WERI-Rb-1 (cell line): ENCODE results near the gene C1orf105.
A peak's percentile ranks its signal among the peaks of the same experiment; 100 is the strongest.

Experiments
- DNase-seq: peaks from one replicate; pipeline ENCODE4 v3.0.0-alpha.2; 2020
- H3K27ac ChIP-seq: fragments of 250-450 bp; sonication (Bioruptor Pico); 2 replicates; pipeline ENCODE4 v1.5.1; 2020; ENCODE audit warnings: mild to moderate bottlenecking, moderate library complexity
- H3K27me3 ChIP-seq: fragments of 250-450 bp; sonication (Bioruptor Pico); 2 replicates; pipeline ENCODE4 v1.5.1; 2021; ENCODE audit warnings: mild to moderate bottlenecking, low read depth, moderate library complexity; ENCODE audit not compliant: insufficient read depth, severe bottlenecking
- H3K36me3 ChIP-seq: fragments of 250-450 bp; sonication (Bioruptor Pico); 2 replicates; pipeline ENCODE4 v1.5.1; 2020; ENCODE audit warnings: mild to moderate bottlenecking, moderate library complexity
- H3K4me3 ChIP-seq: 2 replicates; pipeline ENCODE4 v1.5.1; 2011; ENCODE audit warnings: low read depth, mild to moderate bottlenecking, control low read depth, low read length
- H3K9me3 ChIP-seq: fragments of 250-450 bp; sonication (Bioruptor Pico); 2 replicates; pipeline ENCODE4 v1.5.1; 2021; ENCODE audit warnings: mild to moderate bottlenecking, moderate library complexity; ENCODE audit not compliant: severe bottlenecking
- CTCF ChIP-seq: IDR thresholded peaks from 2 replicates; pipeline ENCODE4 v1.5.1; 2011; ENCODE audit warnings: low read depth, mild to moderate bottlenecking, control low read depth, inconsistent platforms, low read length

Gene C1orf105

DNA sequence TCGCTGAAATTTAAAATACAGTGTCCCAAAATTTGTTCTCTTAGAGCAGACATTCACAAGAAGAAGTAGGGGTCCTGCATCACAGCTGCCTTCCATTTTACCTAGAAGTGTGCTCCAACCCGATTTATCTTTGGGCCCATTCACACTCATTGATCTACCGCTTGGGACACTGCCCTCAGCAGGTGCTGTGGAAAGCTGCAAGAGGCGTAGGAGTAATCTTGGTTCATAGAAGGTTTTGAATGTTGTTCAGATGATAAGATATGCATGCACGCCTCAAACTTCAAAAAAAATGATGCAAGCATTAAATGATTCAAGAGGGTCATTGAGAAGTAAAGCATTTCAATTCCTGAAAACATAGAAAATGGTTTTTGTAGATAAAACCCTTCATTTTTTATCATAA is 18.6 kb upstream of the C1orf105 start:
- peak; percentile 25 for DNase-seq
- Histone ChIP-seq H3K4me3 (no peak overlapping the region), H3K27ac (no peak overlapping the region), H3K9me3 (no peaks in the 10 kb centered on the region), H3K27me3 (no peaks in the 10 kb centered on the region), H3K36me3 (no peaks in the 10 kb centered on the region)
- peak; percentile 55 for TF ChIP-seq CTCF

DNA sequence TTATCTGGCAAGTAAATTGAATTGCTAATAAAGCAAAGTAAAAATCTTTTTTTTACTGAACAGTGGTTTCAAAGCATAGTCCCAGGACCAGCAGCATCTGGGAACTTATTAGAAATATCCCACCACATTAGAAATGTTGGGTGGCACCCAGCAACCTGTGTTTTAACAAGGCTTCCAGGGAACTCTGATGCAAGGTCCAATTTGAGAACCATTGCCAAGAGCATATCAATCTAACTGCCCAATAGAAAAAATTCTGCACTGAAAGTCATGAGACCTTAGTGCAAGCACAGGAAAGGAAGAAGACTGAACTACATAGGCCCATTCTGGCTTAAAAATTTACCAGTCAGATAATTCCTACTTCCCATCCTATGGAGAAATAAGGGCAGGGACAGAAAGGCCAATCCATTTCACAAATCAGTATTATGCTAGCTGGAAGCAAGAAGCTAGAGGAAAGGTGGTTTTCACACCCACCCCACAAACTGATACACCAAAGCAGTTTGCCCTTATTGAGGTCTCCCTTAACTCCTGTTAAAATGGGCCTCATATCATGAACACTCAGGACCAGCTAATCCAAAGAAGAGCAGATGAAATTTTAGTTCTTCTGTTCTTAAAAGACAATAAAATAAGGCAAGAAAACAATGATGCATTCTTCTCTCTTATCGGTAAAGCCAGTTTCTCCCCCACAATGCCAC is 17.5 kb upstream of the C1orf105 start:
- Histone ChIP-seq H3K36me3 (no peaks in the 10 kb centered on the region), H3K9me3 (no peaks in the 10 kb centered on the region), H3K4me3 (no peak overlapping the region), H3K27me3 (no peaks in the 10 kb centered on the region), H3K27ac (no peak overlapping the region)
- DNase-seq: no peak
- TF ChIP-seq CTCF: no peak

GRCh38 chr1:172404121-172404520 is 16.4 kb upstream of the C1orf105 start:
- Histone ChIP-seq H3K4me3 (no peak overlapping the region), H3K9me3 (no peaks in the 10 kb centered on the region), H3K27ac (no peak overlapping the region), H3K27me3 (no peaks in the 10 kb centered on the region), H3K36me3 (no peaks in the 10 kb centered on the region)
- DNase-seq: no peak
- no peak for TF ChIP-seq CTCF

GRCh38 chr1:172405912-172406311 is 14.6 kb upstream of the C1orf105 start:
- H3K4me3 ChIP-seq: no peak overlapping the region
- H3K27ac ChIP-seq: no peak overlapping the region
- no peaks in the 10 kb centered on the region for H3K36me3 ChIP-seq
- H3K9me3 ChIP-seq: no peaks in the 10 kb centered on the region
- no peak for TF ChIP-seq CTCF
- DNase-seq: no peak
- H3K27me3 ChIP-seq: no peaks in the 10 kb centered on the region

DNA sequence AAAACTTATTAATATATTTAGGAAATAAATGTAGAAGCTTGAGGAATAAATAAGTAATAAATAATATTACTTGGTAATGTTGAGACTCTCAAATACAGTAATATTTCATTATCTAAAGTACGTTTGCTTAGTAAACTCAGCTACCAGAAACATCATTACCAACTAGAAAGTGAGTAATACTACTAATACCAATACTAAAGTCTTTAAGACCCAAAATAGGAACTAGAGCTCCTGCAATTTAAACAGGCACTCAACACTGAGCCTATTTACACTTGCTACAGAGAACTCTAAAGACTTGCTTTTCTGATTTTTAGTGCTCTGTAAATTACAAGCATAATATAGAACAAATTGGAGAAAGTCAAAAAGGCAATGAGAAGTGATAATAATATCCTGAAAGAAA is 13.5 kb upstream of the C1orf105 start:
- DNase-seq: no peak
- no peak overlapping the region for H3K27ac ChIP-seq
- no peaks in the 10 kb centered on the region for H3K27me3 ChIP-seq
- TF ChIP-seq CTCF: no peak
- no peaks in the 10 kb centered on the region for H3K9me3 ChIP-seq
- H3K36me3 ChIP-seq: no peaks in the 10 kb centered on the region
- no peak overlapping the region for H3K4me3 ChIP-seq

DNA sequence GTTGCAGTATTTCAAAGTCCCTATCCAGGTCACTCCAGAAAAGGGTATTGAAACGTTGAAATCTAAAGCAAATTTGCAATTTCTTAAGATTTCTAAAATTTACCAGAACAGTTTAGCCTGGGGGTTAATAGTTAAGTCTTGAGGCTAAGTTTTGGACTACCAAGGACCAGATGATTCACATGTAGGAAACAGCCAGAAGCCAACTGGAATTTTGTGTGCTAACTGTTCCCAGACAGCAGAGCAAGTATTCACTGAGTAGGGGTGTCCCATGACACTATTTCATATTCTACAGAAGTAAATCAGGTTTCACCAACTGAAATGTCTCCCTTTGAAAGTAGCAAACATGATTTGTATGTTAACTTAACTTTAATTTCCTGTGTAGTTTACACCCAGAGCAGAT is 11.5 kb upstream of the C1orf105 start:
- TF ChIP-seq CTCF: no peak
- Histone ChIP-seq H3K27me3 (no peaks in the 10 kb centered on the region), H3K4me3 (no peak overlapping the region), H3K27ac (no peak overlapping the region), H3K36me3 (no peaks in the 10 kb centered on the region), H3K9me3 (no peaks in the 10 kb centered on the region)
- no peak for DNase-seq
